Epithelial cell of proximal tubule (primary cell): Measurements from ENCODE around the gene RNASE8. TPM values are rescaled to one million over a fixed set of nuclear protein-coding genes. Genes with fewer than 3 reads are reported as not detected.

Experiments
- DNase-seq: peaks from one replicate; pipeline ENCODE4 v3.0.0-alpha.2; 2011; ENCODE audit warnings: low read depth
- H3K4me3 ChIP-seq: 2 replicates; pipeline ENCODE4 v1.5.1; 2011; ENCODE audit warnings: low read depth, mild to moderate bottlenecking, low read length
- total RNA-seq: library from RNA; depleted of rRNA; stranded (reverse); fragments of >200 nt; gene quantifications from 2 replicates; pipeline ENCODE4 v1.2.3, GENCODE V29; 2015
- TF ChIP-seq, protein P1 (sequence below): conservative IDR thresholded peaks from 2 replicates; pipeline ENCODE4 v1.5.1; 2012; ENCODE audit warnings: low read depth, mild to moderate bottlenecking, low read length

The RNASE8 gene
- total RNA-seq, 1 donor from 2014 or later, result not detected

DNA sequence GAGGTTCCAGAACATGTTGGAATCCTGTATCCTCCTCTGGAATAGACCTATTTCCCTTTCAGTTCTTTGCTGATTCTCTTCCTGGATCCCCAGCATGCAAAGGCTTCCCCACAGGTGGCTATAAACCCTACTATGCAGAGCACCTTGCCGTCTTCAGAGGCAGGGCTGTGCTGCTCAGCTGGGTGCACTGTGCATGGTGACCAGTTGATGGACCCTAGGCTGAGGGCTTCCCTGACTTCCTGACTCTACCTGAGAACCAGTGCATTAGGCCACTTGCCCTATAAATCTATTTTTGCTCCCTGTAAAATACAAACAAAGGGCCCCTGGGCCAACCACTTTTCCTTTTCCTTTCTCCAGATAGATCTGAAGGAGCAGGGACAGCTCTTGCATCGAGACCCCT, 26.8 kb downstream of the RNASE8 start:
- H3K4me3 ChIP-seq, result no peak overlapping the region
- TF ChIP-seq, protein P1, sequence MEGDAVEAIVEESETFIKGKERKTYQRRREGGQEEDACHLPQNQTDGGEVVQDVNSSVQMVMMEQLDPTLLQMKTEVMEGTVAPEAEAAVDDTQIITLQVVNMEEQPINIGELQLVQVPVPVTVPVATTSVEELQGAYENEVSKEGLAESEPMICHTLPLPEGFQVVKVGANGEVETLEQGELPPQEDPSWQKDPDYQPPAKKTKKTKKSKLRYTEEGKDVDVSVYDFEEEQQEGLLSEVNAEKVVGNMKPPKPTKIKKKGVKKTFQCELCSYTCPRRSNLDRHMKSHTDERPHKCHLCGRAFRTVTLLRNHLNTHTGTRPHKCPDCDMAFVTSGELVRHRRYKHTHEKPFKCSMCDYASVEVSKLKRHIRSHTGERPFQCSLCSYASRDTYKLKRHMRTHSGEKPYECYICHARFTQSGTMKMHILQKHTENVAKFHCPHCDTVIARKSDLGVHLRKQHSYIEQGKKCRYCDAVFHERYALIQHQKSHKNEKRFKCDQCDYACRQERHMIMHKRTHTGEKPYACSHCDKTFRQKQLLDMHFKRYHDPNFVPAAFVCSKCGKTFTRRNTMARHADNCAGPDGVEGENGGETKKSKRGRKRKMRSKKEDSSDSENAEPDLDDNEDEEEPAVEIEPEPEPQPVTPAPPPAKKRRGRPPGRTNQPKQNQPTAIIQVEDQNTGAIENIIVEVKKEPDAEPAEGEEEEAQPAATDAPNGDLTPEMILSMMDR, result no peak
- no peak for DNase-seq

- TF ChIP-seq, protein P1, result no peak
- H3K4me3 ChIP-seq, result no peak overlapping the region
- peak; percentile 89 for DNase-seq
These were observed 27.6 kb downstream of the RNASE8 start for GRCh38 chr14:21084998-21085853.

- no peak for DNase-seq
- TF ChIP-seq, protein P1, result no peak
- H3K4me3 ChIP-seq, result no peak overlapping the region
These were observed 29.3 kb downstream of the RNASE8 start for GRCh38 chr14:21086908-21087293.

DNA sequence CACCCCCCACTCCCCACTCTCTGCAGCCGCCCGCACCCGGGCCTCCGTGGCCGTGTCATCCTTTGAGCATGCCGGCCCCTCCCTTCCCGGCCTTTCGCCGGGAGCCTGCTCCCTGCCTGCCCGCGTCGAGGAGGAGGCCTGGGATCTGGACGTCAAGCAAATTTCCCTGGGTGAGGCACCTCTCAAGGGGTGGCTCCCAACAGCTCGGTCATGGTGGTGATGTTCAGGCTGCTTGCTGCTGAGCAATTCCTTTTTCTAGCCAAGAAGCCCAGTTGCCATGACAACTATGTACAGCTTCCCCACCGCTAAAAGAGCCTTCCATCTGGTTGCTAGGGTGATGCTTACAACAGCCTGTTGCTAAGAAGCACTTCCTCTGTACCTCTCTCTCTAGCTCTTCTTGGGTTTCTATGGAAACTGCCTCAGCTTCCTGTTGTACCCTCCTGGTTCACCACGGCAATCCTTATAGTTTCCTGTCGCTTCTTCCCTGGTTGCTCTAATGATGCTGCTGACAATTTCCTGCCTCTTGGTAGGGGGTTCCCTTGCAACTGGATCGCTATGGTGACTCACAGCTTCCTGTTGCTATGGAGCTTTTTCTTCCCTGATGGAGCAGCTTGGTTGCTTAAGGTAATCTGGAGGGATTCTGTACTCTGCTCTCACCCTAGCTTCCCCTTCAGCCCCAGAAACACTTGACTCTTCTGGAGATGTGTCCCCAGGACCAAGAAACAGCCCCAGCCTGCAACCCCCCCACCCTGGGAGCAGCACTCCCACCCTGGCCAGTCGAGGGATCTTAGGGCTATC, 29.9 kb downstream of the RNASE8 start:
- no peak overlapping the region for H3K4me3 ChIP-seq
- TF ChIP-seq, protein P1, result no peak
- DNase-seq, result no peak

DNA sequence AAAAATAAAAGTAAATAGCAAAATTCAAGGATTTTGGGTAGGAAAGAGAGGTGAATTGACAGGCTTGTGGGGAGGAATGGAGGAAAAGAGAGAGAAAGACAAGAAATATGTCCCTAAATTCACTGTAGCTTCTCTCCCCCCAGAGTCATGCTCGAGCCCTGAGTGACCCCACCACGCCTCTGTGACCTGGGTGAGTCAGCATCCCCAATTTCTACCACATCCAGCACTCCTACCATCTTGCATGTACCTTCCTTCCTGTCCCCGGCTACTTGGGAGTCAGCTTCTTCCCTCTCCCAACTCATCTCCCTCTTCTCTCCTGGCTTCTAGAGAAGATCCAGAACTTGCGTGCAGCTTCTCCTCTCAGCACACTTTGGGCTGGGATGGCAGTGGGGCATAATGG, 31.1 kb downstream of the RNASE8 start:
- no peak overlapping the region for H3K4me3 ChIP-seq
- TF ChIP-seq, protein P1, result no peak
- no peak for DNase-seq

- no peak for DNase-seq
- H3K4me3 ChIP-seq, result no peak overlapping the region
- TF ChIP-seq, protein P1, result no peak
These were observed 31.6 kb downstream of the RNASE8 start for GRCh38 chr14:21089271-21089670.

DNA sequence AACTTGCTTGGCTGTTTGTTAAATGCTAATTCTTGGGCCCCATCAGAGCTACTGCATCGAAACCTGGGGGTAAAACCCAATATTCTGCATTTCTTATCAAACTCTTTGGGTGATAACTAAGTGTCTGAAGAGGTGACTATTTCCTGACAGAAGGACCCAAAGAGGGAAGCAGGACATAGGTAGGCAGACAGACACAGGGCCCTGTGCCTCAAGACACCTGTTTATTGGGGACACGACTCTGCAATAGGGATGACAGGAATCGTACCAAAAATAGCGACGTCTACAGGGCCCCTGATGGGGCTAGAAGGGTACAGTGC, 32.2 kb downstream of the RNASE8 start:
- no peak overlapping the region for H3K4me3 ChIP-seq
- TF ChIP-seq, protein P1, result no peak
- no peak for DNase-seq
